Mononuclear cell (primary cell): ENCODE data around the gene ITCH. TPM values are rescaled to one million over a fixed set of nuclear protein-coding genes. Genes with fewer than 3 reads are reported as not detected.
"Not testable (repeated sequence)": the region's sequence is repeated elsewhere in the genome, so short reads cannot be mapped to it uniquely, and the experiment has no call there.

Source experiments
- H3K27me3 ChIP-seq: 2 replicates; pipeline ENCODE4 v1.6.0; 2011; ENCODE audit warnings: low read length, control low read depth; ENCODE audit not compliant: insufficient read depth
- H3K4me1 ChIP-seq: 2 replicates; pipeline ENCODE4 v1.5.1; 2011; ENCODE audit warnings: mild to moderate bottlenecking, low read length, control low read depth; ENCODE audit not compliant: insufficient read depth
- H3K4me3 ChIP-seq: 2 replicates; pipeline ENCODE4 v1.5.1; 2011; ENCODE audit warnings: mild to moderate bottlenecking, low read length, moderate library complexity
- H3K9me3 ChIP-seq: 2 replicates; pipeline ENCODE4 v1.5.1; 2011; ENCODE audit warnings: low read depth, mild to moderate bottlenecking, control low read depth, low read length
- total RNA-seq: library from RNA; depleted of rRNA; stranded (reverse); fragments of >200 nt; gene quantifications from one replicate; pipeline ENCODE4 v1.2.3, GENCODE V29; 2012

Gene ITCH
- total RNA-seq, 1 donor: 80.0 TPM

DNA sequence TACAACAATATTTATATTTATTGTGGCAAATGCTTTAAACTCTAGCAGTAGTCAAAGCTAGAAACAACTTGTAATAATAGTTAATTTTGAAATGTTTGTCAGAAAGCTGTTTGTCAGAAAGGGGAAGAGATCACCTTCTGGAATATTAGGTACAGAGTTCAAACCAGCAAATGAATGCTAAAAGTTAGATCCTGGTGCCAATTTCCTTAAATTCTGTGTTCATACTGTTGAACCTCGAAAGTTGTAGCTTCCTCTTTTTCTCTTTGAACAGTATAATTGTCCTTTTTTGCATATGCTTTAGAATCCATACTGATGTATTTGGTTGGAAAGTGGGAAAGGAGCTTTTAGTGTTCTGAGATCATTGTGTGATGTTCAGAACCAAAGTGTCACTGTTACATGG lies 22.4 kb downstream of the ITCH start:
- Histone ChIP-seq H3K27me3 (no peaks in the 10 kb centered on the region), H3K4me3 (no peak overlapping the region), H3K9me3 (no peaks in the 10 kb centered on the region), H3K4me1 (peaks cover 24% of the 10 kb centered on the region)

DNA sequence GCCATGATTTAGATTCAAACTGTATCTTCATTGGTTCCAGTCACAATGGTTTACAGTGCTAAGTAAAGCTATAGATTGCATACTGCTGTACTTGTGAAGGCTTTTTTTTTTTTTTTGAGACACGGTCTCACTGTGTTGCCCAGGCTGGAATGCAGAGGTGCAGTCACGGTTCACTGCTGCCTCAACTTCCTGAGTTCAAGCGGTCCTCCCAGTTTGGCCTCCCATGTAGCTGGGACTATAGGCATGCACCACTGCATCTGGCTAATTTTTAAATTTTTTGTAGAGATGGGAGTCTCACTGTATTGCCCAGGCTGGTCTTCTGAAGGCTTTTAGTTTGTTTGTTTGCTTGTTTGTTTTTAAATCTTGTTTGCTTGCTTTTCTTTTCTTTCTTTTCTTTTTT lies 24.9 kb downstream of the ITCH start:
- Histone ChIP-seq H3K4me3 (no peak overlapping the region), H3K9me3 (no peaks in the 10 kb centered on the region), H3K4me1 (peaks cover 30% of the 10 kb centered on the region), H3K27me3 (no peaks in the 10 kb centered on the region)

DNA sequence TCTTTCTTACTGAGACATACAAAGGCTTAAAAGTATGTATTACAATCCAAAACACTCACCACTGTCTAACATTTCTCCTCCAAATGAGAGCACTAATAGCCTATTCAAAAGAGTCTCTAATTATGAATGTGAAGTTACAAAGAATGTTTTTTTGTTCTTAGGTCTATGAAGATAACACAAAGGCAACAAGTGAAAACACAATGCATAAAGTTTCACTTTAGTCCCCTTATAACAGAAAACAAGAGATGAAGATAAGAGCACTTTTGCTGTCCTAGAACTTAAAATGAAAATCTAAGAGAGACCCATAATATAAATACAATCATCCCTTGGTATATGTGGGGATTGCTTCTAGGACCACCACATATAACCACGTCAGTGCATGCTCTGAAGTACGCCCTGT lies 25.6 kb downstream of the ITCH start:
- Histone ChIP-seq H3K4me3 (no peak overlapping the region), H3K4me1 (peaks cover 30% of the 10 kb centered on the region), H3K27me3 (no peaks in the 10 kb centered on the region), H3K9me3 (no peaks in the 10 kb centered on the region)

- Histone ChIP-seq H3K4me1 (peaks cover 30% of the 10 kb centered on the region), H3K4me3 (no peak overlapping the region), H3K9me3 (no peaks in the 10 kb centered on the region), H3K27me3 (no peaks in the 10 kb centered on the region)
Measured at GRCh38 chr20:34389206-34389953, 26.3 kb downstream of the ITCH start.

GRCh38 chr20:34389954-34390555 lies 27.0 kb downstream of the ITCH start:
- Histone ChIP-seq H3K4me3 (no peak overlapping the region), H3K9me3 (no peaks in the 10 kb centered on the region), H3K4me1 (peaks cover 26% of the 10 kb centered on the region), H3K27me3 (no peaks in the 10 kb centered on the region)

DNA sequence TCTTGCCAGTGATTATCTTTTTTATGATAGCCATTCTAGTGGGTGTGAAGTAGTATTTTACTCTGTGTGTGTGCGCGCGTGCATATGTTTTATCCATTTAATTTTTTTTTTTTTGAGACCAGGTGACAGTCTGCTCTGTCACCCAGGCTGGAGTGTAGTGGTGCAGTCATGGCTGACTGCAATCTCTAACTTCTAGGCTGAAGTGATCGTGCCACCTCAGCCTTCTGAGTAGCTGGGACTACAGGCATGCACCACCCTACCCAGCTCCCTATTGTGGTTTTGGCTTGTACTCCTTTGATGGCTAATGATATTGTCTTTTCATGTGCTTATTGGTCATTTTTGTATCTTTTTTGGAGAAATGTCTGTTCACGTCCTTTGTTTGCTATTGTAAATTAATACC lies 33.3 kb downstream of the ITCH start:
- no peaks in the 10 kb centered on the region for H3K27me3 ChIP-seq
- no peaks in the 10 kb centered on the region for H3K4me1 ChIP-seq
- no peaks in the 10 kb centered on the region for H3K9me3 ChIP-seq
- no peak overlapping the region for H3K4me3 ChIP-seq

- no peaks in the 10 kb centered on the region for H3K4me1 ChIP-seq
- no peak overlapping the region for H3K4me3 ChIP-seq
- no peaks in the 10 kb centered on the region for H3K9me3 ChIP-seq
- H3K27me3 ChIP-seq: no peaks in the 10 kb centered on the region
Measured at GRCh38 chr20:34397096-34397495, 34.0 kb downstream of the ITCH start.

GRCh38 chr20:34400776-34401175 lies 37.7 kb downstream of the ITCH start:
- not testable (repeated sequence) for H3K27me3 ChIP-seq, H3K4me3 ChIP-seq, H3K9me3 ChIP-seq
- H3K4me1 ChIP-seq: peaks cover 25% of the 10 kb centered on the region

- Histone ChIP-seq H3K27me3 (no peaks in the 10 kb centered on the region), H3K4me3 (no peak overlapping the region), H3K9me3 (no peaks in the 10 kb centered on the region), H3K4me1 (peaks cover 29% of the 10 kb centered on the region)
Measured at GRCh38 chr20:34401741-34402455, 38.8 kb downstream of the ITCH start.

DNA sequence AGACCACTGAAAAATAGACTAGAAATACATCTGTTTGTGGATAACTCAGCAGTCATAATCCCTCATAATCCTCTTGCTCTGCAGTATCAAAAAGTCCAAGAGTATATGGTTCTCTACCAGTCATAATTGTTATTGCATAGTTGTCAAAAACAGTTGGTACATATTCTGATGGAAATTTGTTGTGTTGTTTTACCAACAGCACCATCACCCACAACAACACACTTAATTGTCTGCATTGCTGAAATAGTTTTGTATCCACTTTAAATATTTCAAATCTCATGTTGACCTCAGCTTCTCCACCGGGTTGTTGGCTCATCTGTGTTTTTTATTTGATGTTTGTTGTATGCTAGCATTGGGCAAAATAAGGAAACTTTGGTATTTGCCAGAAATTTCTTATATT lies 39.4 kb downstream of the ITCH start:
- no peaks in the 10 kb centered on the region for H3K27me3 ChIP-seq
- no peaks in the 10 kb centered on the region for H3K9me3 ChIP-seq
- H3K4me3 ChIP-seq: no peak overlapping the region

GRCh38 chr20:34403063-34403827 lies 40.2 kb downstream of the ITCH start:
- Histone ChIP-seq H3K4me1 (peaks cover 29% of the 10 kb centered on the region), H3K9me3 (no peaks in the 10 kb centered on the region), H3K27me3 (no peaks in the 10 kb centered on the region), H3K4me3 (no peak overlapping the region)

More for the DNA sequence above, 39.4 kb downstream of the ITCH start:
- H3K4me1 ChIP-seq: peaks cover 29% of the 10 kb centered on the region

- peaks cover 29% of the 10 kb centered on the region for H3K4me1 ChIP-seq
- H3K4me3 ChIP-seq: no peak overlapping the region
- no peaks in the 10 kb centered on the region for H3K9me3 ChIP-seq
- H3K27me3 ChIP-seq: no peaks in the 10 kb centered on the region
Measured at GRCh38 chr20:34403908-34404307, 40.8 kb downstream of the ITCH start.

GRCh38 chr20:34404803-34405202 lies 41.7 kb downstream of the ITCH start:
- H3K4me3 ChIP-seq: no peak overlapping the region
- H3K4me1 ChIP-seq: peaks cover 29% of the 10 kb centered on the region
- H3K9me3 ChIP-seq: no peaks in the 10 kb centered on the region
- no peaks in the 10 kb centered on the region for H3K27me3 ChIP-seq

- H3K27me3 ChIP-seq, H3K4me3 ChIP-seq, H3K9me3 ChIP-seq: not testable (repeated sequence)
- peaks cover 29% of the 10 kb centered on the region for H3K4me1 ChIP-seq
Measured at GRCh38 chr20:34405247-34405651, 42.2 kb downstream of the ITCH start.

DNA sequence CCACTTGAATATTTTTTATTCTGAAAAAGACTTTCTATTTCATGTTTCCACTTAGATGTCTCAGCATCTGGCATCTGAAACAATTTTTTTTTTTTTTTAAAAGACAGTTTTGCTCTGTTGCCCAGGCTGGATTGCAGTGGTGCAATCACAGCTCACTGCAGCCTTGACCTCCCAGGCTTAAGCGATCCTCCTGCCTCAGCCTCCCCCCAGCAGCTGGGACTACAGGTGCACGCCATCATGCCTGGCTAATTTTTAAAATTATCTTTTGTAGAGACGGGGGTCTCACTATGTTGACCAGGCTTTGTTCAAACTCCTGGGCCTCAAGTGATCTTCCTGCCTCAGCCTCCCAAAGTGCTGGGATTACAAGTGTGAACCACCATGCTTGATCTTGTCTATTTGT lies 42.9 kb downstream of the ITCH start:
- H3K27me3 ChIP-seq, H3K4me3 ChIP-seq, H3K9me3 ChIP-seq: not testable (repeated sequence)
- H3K4me1 ChIP-seq: peaks cover 29% of the 10 kb centered on the region
